ENCODE measurements around the gene MIR17HG.

The MIR17HG gene

GRCh38 chr13:91369441-91369831 is 21.9 kb downstream of the MIR17HG start:
- DNase-seq = no peak

- no peak for DNase-seq
Measured at GRCh38 chr13:91370501-91370900, 23.0 kb downstream of the MIR17HG start.

- DNase-seq = no peak
Measured at GRCh38 chr13:91372911-91373310, 25.4 kb downstream of the MIR17HG start.

- no peak for DNase-seq
Measured at GRCh38 chr13:91375116-91375729, 27.7 kb downstream of the MIR17HG start.

- DNase-seq = no peak
Measured at GRCh38 chr13:91381371-91381770, 33.9 kb downstream of the MIR17HG start.

GRCh38 chr13:91383836-91384235 is 36.3 kb downstream of the MIR17HG start:
- no peak for DNase-seq

- DNase-seq = no peak
Measured at GRCh38 chr13:91384896-91385295, 37.4 kb downstream of the MIR17HG start.

GRCh38 chr13:91389186-91389585 is 41.7 kb downstream of the MIR17HG start:
- DNase-seq = no peak

- no peak for DNase-seq
Measured at GRCh38 chr13:91397595-91397994, 50.1 kb downstream of the MIR17HG start.

GRCh38 chr13:91398413-91399188 is 51.1 kb downstream of the MIR17HG start, which contains the start of gene GPC5:
GPC5 (plus strand) TSS chr13:91398621.
- DNase-seq = peak; percentile 67

GRCh38 chr13:91399189-91400062 is 51.9 kb downstream of the MIR17HG start:
- DNase-seq = no peak

GRCh38 chr13:91400063-91400399 is 52.5 kb downstream of the MIR17HG start:
- no peak for DNase-seq

- no peak for DNase-seq
Measured at GRCh38 chr13:91400671-91401070, 53.2 kb downstream of the MIR17HG start.

- DNase-seq = no peak
Measured at GRCh38 chr13:91401920-91402319, 54.4 kb downstream of the MIR17HG start.

All from effector CD8-positive, alpha-beta T cell (primary cell).